ENCODE data around the gene SH3TC2. TPM values are rescaled to one million over a fixed set of nuclear protein-coding genes. Genes with fewer than 3 reads are reported as not detected.

Gene SH3TC2
- total RNA-seq, 4 donors from 2014 or later: 1.9 to 8.2 (median 5.2) TPM

- Histone ChIP-seq H3K4me1 (peaks cover 28% of the 10 kb centered on the region), H3K9me3 (no peaks in the 10 kb centered on the region), H3K36me3 (no peaks in the 10 kb centered on the region), H3K27ac (peak overlapping the region; percentile 81), H3K27me3 (no peaks in the 10 kb centered on the region), H3K4me3 (no peak overlapping the region)
- DNase-seq (ENCODE audit: low spot score in 2 of 2): no peak
- 81% methylated on average over 4 of the region's 4 CpGs for WGBS
- TF ChIP-seq, protein P1, sequence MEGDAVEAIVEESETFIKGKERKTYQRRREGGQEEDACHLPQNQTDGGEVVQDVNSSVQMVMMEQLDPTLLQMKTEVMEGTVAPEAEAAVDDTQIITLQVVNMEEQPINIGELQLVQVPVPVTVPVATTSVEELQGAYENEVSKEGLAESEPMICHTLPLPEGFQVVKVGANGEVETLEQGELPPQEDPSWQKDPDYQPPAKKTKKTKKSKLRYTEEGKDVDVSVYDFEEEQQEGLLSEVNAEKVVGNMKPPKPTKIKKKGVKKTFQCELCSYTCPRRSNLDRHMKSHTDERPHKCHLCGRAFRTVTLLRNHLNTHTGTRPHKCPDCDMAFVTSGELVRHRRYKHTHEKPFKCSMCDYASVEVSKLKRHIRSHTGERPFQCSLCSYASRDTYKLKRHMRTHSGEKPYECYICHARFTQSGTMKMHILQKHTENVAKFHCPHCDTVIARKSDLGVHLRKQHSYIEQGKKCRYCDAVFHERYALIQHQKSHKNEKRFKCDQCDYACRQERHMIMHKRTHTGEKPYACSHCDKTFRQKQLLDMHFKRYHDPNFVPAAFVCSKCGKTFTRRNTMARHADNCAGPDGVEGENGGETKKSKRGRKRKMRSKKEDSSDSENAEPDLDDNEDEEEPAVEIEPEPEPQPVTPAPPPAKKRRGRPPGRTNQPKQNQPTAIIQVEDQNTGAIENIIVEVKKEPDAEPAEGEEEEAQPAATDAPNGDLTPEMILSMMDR (IDR thresholded peaks at IDR 0.05): no peak
- TF ChIP-seq POLR2AphosphoS5 (IDR thresholded peaks at IDR 0.05) (no peak), EP300 (IDR thresholded peaks at IDR 0.05) (no peak), POLR2A (IDR thresholded peaks at IDR 0.05) (no peak)
These were observed 1.5 kb downstream of the SH3TC2 start for GRCh38 chr5:149061341-149061740.

DNA sequence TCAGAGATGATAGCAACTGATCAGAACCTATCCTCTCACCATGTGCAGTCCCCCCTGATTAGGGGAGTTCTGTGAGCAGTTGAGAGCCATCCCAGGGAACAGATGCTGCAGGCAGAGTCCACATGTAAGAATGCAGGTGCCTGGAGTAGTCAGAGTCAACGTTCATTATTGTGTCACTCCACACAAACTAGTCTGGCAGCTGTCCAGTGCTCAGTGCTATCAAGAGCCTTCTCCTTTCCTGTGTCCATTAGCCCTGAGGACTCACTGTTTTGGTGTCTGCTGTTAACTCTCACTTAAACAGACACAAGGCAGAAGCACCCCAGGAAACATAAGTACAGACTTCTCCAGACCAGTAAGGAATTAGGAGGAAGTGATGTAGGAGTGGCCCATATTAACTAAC, 2.5 kb downstream of the SH3TC2 start:
- no peaks in the 10 kb centered on the region for H3K9me3 ChIP-seq
- H3K27ac ChIP-seq: no peak overlapping the region
- no peak for DNase-seq (ENCODE audit: low spot score in 2 of 2)
- H3K4me3 ChIP-seq: no peak overlapping the region
- WGBS: 0% methylated on average over 1 of the region's 1 CpG
- TF ChIP-seq POLR2AphosphoS5 (IDR thresholded peaks at IDR 0.05) (no peak), POLR2A (IDR thresholded peaks at IDR 0.05) (no peak), EP300 (IDR thresholded peaks at IDR 0.05) (no peak)
- TF ChIP-seq, protein P1 (IDR thresholded peaks at IDR 0.05): no peak
- H3K4me1 ChIP-seq: peaks cover 28% of the 10 kb centered on the region
- H3K27me3 ChIP-seq: no peaks in the 10 kb centered on the region
- no peaks in the 10 kb centered on the region for H3K36me3 ChIP-seq

- H3K27me3 ChIP-seq: no peaks in the 10 kb centered on the region
- WGBS: 75% methylated on average over 3 of the region's 3 CpGs
- TF ChIP-seq POLR2AphosphoS5 (IDR thresholded peaks at IDR 0.05) (no peak), POLR2A (IDR thresholded peaks at IDR 0.05) (no peak), EP300 (IDR thresholded peaks at IDR 0.05) (no peak)
- TF ChIP-seq, protein P1 (IDR thresholded peaks at IDR 0.05): no peak
These were observed 6.2 kb downstream of the SH3TC2 start for GRCh38 chr5:149056616-149057165.

GRCh38 chr5:149054416-149054815, 8.4 kb downstream of the SH3TC2 start:
- H3K36me3 ChIP-seq: no peaks in the 10 kb centered on the region
- no peak for DNase-seq (ENCODE audit: low spot score in 2 of 2)
- H3K27ac ChIP-seq: no peak overlapping the region
- no peak overlapping the region for H3K4me3 ChIP-seq
- H3K27me3 ChIP-seq: no peaks in the 10 kb centered on the region
- H3K9me3 ChIP-seq: no peaks in the 10 kb centered on the region
- peaks cover 13% of the 10 kb centered on the region for H3K4me1 ChIP-seq
- 68% methylated on average over 2 of the region's 2 CpGs for WGBS
- TF ChIP-seq POLR2A (IDR thresholded peaks at IDR 0.05): no peak
- TF ChIP-seq POLR2AphosphoS5 (IDR thresholded peaks at IDR 0.05): no peak
- TF ChIP-seq, protein P1 (IDR thresholded peaks at IDR 0.05): no peak
- no peak for TF ChIP-seq EP300 (IDR thresholded peaks at IDR 0.05)

More at GRCh38 chr5:149056616-149057165, 6.2 kb downstream of the SH3TC2 start:
- H3K27ac ChIP-seq: no peak overlapping the region
- no peak overlapping the region for H3K4me3 ChIP-seq
- no peaks in the 10 kb centered on the region for H3K9me3 ChIP-seq
- no peaks in the 10 kb centered on the region for H3K36me3 ChIP-seq
- DNase-seq (ENCODE audit: low spot score in 2 of 2): no peak
- H3K4me1 ChIP-seq: peaks cover 17% of the 10 kb centered on the region

DNA sequence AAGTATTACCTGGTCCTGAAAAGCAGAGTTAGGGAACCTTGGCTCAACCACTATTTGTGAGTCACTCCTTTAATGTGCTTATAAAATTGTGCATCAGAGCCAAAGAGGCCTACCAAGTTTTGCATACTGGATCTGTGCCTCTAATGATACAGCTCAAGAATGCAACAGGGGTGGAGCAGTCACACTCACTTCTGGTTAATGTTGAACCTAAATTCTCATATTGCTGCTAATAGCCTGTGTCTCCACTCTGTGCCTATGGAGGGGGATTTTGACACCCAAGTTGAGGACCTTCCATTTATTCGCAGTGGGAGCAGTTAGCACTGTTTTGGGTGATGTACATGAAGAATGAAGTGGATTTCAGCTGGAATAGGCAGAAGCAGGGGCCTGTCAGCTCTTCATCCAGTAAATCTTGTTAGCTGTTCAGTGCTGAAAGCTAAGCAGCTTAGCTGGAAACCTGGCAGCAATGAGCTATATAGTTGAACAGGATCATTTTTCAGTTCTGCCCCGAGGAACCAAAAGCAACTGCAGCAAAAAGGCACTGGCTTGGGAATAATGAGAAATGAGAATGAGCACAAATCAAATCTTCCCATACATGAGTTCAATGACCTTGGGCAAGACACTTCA, 9.7 kb downstream of the SH3TC2 start:
- TF ChIP-seq POLR2A (IDR thresholded peaks at IDR 0.05): no peak
- no peak for TF ChIP-seq EP300 (IDR thresholded peaks at IDR 0.05)
- TF ChIP-seq, protein P1 (IDR thresholded peaks at IDR 0.05): no peak
- no peak for TF ChIP-seq POLR2AphosphoS5 (IDR thresholded peaks at IDR 0.05)
- no peaks in the 10 kb centered on the region for H3K9me3 ChIP-seq
- no peak overlapping the region for H3K4me3 ChIP-seq
- no peaks in the 10 kb centered on the region for H3K36me3 ChIP-seq
- peak overlapping the region; percentile 50 for H3K27ac ChIP-seq
- H3K27me3 ChIP-seq: no peaks in the 10 kb centered on the region
- 14% methylated on average over 2 of the region's 2 CpGs for WGBS
- no peak for DNase-seq (ENCODE audit: low spot score in 2 of 2)
- H3K4me1 ChIP-seq: peaks cover 13% of the 10 kb centered on the region
